Thoracic aorta (tissue), 2 donors: Measurements from ENCODE around the gene BNIP1. TPM values are rescaled to one million over a fixed set of nuclear protein-coding genes. Genes with fewer than 3 reads are reported as not detected.

Source experiments
- ATAC-seq: fragments of 150-250 bp; one replicate; pipeline ENCODE4 v1.8.0; 2017; ENCODE audit warnings: low read depth; ENCODE audit not compliant: insufficient number of reproducible peaks, low FRiP score
- DNase-seq: peaks from one replicate; pipeline ENCODE4 v3.0.0-alpha.2; 2020; ENCODE audit warnings: low spot score
- H3K27ac ChIP-seq, 2 donors: fragments of 200-600 bp; sonication (generic); 1 replicate in 1 of 2; 2 replicates in 1 of 2; pipeline ENCODE4 v1.5.1; 2016; ENCODE audit warnings: mild to moderate bottlenecking in 2 of 2, moderate library complexity in 2 of 2
- H3K27me3 ChIP-seq: fragments of 200-600 bp; sonication (generic); replicated peaks from 2 replicates; pipeline ENCODE4 v1.6.0; 2016; ENCODE audit warnings: mild to moderate bottlenecking; ENCODE audit not compliant: insufficient read depth
- H3K36me3 ChIP-seq: fragments of 200-600 bp; sonication (generic); one replicate; pipeline ENCODE4 v1.5.1; 2016
- H3K4me1 ChIP-seq, 2 donors: fragments of 200-600 bp; sonication (generic); 1 replicate in 1 of 2; 2 replicates in 1 of 2; pipeline versions ENCODE4 v1.5.1 to v1.6.0; 2016; ENCODE audit warnings: low read depth in 2 of 2, mild to moderate bottlenecking in 1 of 2; ENCODE audit not compliant: control insufficient read depth in 1 of 2
- H3K4me3 ChIP-seq: fragments of 200-600 bp; sonication (generic); 2 replicates; pipeline ENCODE4 v1.5.1; 2016; ENCODE audit warnings: mild to moderate bottlenecking
- H3K9me3 ChIP-seq: fragments of 200-600 bp; sonication (generic); 2 replicates; pipeline ENCODE4 v1.5.1; 2016
- total RNA-seq, 2 donors: library from RNA; depleted of rRNA; stranded (reverse); fragments of >200 nt; gene quantifications; one replicate each; pipeline versions ENCODE4 v1.1.0 to v1.2.3, GENCODE V29; 2016
- TF ChIP-seq, protein P1 (sequence below): fragments of 200-600 bp; sonication (generic); IDR thresholded peaks from one replicate; pipeline ENCODE4 v1.5.1; 2019; ENCODE audit warnings: antibody characterized with exemption

BNIP1 gene
- total RNA-seq, 2 donors from 2014 or later = 4.9 to 7.8 TPM

DNA sequence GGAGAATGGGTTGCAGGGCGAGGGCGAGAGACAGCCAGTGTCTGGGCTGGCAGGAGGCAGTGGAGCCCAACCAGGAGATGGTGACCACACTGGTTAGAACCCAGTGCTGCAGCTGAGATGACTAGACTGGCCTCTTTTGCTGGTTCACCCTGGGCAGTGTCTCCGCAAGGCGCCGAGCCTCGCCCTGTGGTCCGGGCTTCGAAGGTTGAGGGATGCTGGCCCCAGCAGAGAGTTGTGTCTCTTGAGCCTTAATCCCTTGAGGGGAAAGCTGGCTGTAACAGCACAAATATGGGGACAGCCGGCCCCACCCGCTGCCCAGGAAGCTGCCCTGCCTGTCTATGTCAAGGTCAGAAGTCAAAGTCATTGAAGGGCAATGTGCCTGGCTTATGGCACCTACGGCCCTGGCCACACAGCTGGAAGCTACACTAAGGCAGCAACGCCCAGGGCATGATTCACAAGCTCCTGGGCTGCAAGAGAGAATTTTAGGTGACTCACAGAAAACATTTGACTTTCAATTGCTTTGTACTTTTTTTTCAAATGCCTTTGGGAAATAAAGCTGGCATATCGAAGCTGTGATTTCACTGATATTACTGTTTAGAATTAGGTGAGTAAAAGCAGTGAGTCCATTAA, 57.4 kb downstream of the BNIP1 start:
- H3K4me1 ChIP-seq = no peaks in the 10 kb centered on the region
- H3K36me3 ChIP-seq = no peaks in the 10 kb centered on the region
- H3K9me3 ChIP-seq = peaks cover 12% of the 10 kb centered on the region
- H3K27me3 ChIP-seq = peaks cover 7% of the 10 kb centered on the region
- H3K27ac ChIP-seq = no peak overlapping the region
- ATAC-seq (no peak), DNase-seq (no peak)
- TF ChIP-seq, protein P1, sequence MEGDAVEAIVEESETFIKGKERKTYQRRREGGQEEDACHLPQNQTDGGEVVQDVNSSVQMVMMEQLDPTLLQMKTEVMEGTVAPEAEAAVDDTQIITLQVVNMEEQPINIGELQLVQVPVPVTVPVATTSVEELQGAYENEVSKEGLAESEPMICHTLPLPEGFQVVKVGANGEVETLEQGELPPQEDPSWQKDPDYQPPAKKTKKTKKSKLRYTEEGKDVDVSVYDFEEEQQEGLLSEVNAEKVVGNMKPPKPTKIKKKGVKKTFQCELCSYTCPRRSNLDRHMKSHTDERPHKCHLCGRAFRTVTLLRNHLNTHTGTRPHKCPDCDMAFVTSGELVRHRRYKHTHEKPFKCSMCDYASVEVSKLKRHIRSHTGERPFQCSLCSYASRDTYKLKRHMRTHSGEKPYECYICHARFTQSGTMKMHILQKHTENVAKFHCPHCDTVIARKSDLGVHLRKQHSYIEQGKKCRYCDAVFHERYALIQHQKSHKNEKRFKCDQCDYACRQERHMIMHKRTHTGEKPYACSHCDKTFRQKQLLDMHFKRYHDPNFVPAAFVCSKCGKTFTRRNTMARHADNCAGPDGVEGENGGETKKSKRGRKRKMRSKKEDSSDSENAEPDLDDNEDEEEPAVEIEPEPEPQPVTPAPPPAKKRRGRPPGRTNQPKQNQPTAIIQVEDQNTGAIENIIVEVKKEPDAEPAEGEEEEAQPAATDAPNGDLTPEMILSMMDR = no peak
- no peak overlapping the region for H3K4me3 ChIP-seq

GRCh38 chr5:173202266-173202875, 58.0 kb downstream of the BNIP1 start:
- Histone ChIP-seq H3K4me3 (no peak overlapping the region), H3K4me1 (no peaks in the 10 kb centered on the region), H3K36me3 (no peaks in the 10 kb centered on the region), H3K27ac (no peak overlapping the region), H3K27me3 (peaks cover 7% of the 10 kb centered on the region), H3K9me3 (peaks cover 12% of the 10 kb centered on the region)
- DNase-seq (no peak), ATAC-seq (no peak)
- TF ChIP-seq, protein P1 = no peak

DNA sequence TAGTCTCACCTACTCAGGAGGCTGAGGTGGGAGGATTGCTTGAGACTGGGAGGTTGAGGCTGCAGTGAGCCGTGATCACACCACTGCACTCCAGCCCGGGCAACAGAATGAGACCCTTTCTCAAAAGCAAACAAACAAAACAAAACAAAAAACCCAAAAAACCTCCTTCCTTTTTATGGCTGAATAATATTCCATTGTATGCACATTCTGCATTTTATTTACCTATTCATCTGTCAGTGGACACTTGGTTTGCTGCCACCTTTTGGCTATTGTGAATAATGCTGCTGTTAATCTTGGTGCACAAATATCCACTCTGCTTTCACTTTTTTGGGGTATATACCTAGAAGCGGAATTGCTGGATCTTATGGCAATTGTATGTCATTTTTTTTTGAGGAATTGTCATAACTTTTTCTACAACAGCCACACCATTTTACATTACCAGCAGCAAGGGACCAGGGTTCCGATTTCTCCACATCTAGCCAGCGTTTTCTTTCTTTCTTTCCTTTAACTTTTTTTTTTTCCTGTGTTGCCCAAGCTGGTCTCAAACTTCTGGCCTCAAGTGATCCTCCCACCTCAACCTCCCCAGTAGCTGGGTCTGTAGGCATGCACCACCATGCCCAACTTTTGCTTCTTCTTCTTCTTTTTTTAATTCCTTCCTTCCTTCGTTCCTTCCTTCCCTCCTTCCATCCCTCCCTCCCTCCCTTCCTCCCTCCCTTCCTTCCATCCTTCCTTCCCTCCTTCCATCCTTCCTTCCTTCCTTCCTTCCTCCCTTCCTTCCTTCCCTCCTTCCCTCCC, 60.1 kb downstream of the BNIP1 start:
- H3K9me3 ChIP-seq = peaks cover 9% of the 10 kb centered on the region
- TF ChIP-seq, protein P1 = peak; percentile 31
- no peak overlapping the region for H3K27ac ChIP-seq
- H3K4me3 ChIP-seq = no peak overlapping the region
- DNase-seq (no peak), ATAC-seq (no peak)
- no peaks in the 10 kb centered on the region for H3K4me1 ChIP-seq
- H3K36me3 ChIP-seq = no peaks in the 10 kb centered on the region
- peaks cover 7% of the 10 kb centered on the region for H3K27me3 ChIP-seq

DNA sequence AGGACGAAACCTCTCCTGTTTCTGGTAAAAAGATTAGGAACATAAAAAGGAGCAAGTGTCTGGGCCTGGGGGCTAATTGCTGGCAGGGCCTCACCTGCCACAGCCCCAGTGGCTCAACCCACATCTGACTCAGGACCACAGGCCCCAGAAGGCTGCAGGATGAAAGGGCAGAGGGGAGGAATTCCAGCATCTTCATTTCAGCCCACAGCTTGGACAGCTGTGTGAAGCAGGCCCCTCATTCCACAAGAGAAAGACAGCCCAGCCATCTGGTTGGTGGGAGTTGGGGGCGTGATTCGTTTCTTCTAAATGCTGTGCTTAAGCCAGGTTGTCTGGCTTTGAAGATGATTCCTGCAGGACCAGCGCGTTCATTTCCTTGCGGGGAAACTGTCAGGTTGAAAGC, 61.6 kb downstream of the BNIP1 start:
- Histone ChIP-seq H3K9me3 (no peaks in the 10 kb centered on the region), H3K27me3 (peaks cover 7% of the 10 kb centered on the region), H3K4me1 (no peaks in the 10 kb centered on the region), H3K4me3 (no peak overlapping the region), H3K27ac (no peak overlapping the region), H3K36me3 (no peaks in the 10 kb centered on the region)
- DNase-seq = no peak
- TF ChIP-seq, protein P1 = no peak
- no peak for ATAC-seq

- H3K36me3 ChIP-seq = no peaks in the 10 kb centered on the region
- H3K27ac ChIP-seq = no peak overlapping the region
- H3K27me3 ChIP-seq = peaks cover 7% of the 10 kb centered on the region
- DNase-seq (no peak), ATAC-seq (no peak)
- H3K4me3 ChIP-seq = no peak overlapping the region
- TF ChIP-seq, protein P1 = no peak
- H3K4me1 ChIP-seq = no peaks in the 10 kb centered on the region
- H3K9me3 ChIP-seq = no peaks in the 10 kb centered on the region
Measured at GRCh38 chr5:173208296-173208695, 64.0 kb downstream of the BNIP1 start.
